Cardiac muscle cell (in vitro differentiated cells and primary cell): ENCODE measurements around the gene CNTFR. TPM values are rescaled to one million over a fixed set of nuclear protein-coding genes. Genes with fewer than 3 reads are reported as not detected.

Experiments
- DNase-seq, 2 donors: peaks; one replicate each; pipeline versions ENCODE4 v3.0.0 to v3.0.0-alpha.2; 2010 to 2017; ENCODE audit warnings: low read depth in 1 of 2, low spot score in 1 of 2
- H3K27ac ChIP-seq: fragments of 200-600 bp; sonication (generic); 2 replicates; pipeline ENCODE4 v1.5.1; 2016
- H3K27me3 ChIP-seq: fragments of 200-600 bp; sonication (generic); 2 replicates; pipeline ENCODE4 v1.6.0; 2016; ENCODE audit warnings: control low read depth
- H3K36me3 ChIP-seq: fragments of 200-600 bp; sonication (generic); 2 replicates; pipeline ENCODE4 v1.5.1; 2016; ENCODE audit warnings: control low read depth
- H3K4me1 ChIP-seq: fragments of 200-600 bp; sonication (generic); 2 replicates; pipeline ENCODE4 v1.8.1; 2017; ENCODE audit warnings: low read depth, mild to moderate bottlenecking, mixed run types
- H3K4me3 ChIP-seq: fragments of 200-600 bp; sonication (generic); 2 replicates; pipeline ENCODE4 v1.5.1; 2016; ENCODE audit warnings: mild to moderate bottlenecking
- H3K9me3 ChIP-seq: fragments of 200-600 bp; sonication (generic); 2 replicates; pipeline ENCODE4 v1.5.1; 2017; ENCODE audit warnings: low read depth, mild to moderate bottlenecking, control low read depth
- polyA plus RNA-seq: library from polyadenylated mRNA; unstranded; fragments of >200 nt; fragmentation: Nextera tagmentation; extraction: Ambion mirVana; gene quantifications from 2 replicates; pipeline ENCODE4 v1.2.1, GENCODE V29; 2016
- total RNA-seq: library from RNA; depleted of rRNA; stranded (reverse); fragments of >200 nt; gene quantifications from 2 replicates; pipeline ENCODE4 v1.2.3, GENCODE V29; 2016
- TF ChIP-seq, protein P1 (sequence below): IDR thresholded peaks from 2 replicates; pipeline ENCODE4 v1.5.1; 2012; ENCODE audit warnings: low read depth, mild to moderate bottlenecking, low read length

The CNTFR gene
- total and polyA plus RNA-seq, 2 experiments from 2014 or later: 15.5 to 29.8 TPM

DNA sequence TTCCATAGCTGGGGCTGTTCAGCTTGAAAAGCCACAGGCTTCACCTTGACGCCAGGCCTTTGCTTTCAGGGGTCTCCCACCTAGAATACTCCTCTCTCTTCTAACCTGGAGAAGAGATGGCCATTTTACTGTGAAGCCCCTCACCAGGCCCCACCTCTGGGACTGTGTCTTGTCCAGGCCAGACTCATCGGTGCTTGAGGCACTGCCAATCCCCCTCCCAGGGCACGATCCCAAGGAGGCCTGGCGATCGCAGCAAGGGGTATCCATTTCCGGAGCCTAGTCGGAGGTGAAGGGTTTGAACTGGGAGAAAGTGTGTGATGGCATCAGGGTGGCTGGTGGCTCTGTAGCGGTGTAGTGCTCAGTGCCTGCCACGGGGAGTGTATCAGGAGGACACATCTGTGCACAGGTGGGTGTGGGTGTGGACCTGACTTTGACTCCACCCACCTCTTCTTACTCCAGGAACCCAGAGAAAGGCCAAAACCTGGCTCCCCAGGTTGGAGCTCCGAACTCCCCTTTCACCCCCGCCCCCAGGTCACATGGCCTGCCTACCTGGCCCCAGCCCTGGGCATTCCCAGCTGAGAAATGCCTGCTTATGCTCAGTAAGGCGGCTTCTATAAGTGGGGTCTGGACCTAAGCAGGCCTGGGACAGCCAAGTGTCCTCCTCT lies 39.4 kb downstream of the CNTFR start:
- no peaks in the 10 kb centered on the region for H3K27me3 ChIP-seq

DNA sequence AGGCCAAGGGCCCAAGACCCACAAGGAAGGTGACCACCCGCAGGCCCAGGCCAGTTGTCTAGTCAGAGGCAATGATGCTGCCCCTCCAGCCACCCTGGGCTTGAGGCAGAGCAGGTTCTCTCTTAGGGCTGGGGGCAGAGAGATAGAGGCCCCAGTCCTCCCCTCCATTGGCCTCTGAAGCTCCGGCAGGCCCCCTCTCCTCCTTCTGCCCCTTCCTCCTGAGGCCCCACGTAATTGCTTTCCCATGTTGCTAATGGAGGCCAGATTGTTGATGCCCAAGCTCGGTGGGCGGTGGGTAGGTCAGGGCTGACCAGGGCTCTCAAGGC lies 40.2 kb downstream of the CNTFR start:
- Histone ChIP-seq H3K27ac (no peak overlapping the region), H3K36me3 (no peaks in the 10 kb centered on the region), H3K27me3 (no peaks in the 10 kb centered on the region), H3K9me3 (no peaks in the 10 kb centered on the region), H3K4me1 (peaks cover 8% of the 10 kb centered on the region), H3K4me3 (no peak overlapping the region)
- DNase-seq: no peak
- TF ChIP-seq, protein P1, sequence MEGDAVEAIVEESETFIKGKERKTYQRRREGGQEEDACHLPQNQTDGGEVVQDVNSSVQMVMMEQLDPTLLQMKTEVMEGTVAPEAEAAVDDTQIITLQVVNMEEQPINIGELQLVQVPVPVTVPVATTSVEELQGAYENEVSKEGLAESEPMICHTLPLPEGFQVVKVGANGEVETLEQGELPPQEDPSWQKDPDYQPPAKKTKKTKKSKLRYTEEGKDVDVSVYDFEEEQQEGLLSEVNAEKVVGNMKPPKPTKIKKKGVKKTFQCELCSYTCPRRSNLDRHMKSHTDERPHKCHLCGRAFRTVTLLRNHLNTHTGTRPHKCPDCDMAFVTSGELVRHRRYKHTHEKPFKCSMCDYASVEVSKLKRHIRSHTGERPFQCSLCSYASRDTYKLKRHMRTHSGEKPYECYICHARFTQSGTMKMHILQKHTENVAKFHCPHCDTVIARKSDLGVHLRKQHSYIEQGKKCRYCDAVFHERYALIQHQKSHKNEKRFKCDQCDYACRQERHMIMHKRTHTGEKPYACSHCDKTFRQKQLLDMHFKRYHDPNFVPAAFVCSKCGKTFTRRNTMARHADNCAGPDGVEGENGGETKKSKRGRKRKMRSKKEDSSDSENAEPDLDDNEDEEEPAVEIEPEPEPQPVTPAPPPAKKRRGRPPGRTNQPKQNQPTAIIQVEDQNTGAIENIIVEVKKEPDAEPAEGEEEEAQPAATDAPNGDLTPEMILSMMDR: no peak

More for the DNA sequence above, 39.4 kb downstream of the CNTFR start:
- TF ChIP-seq, protein P1: no peak
- H3K4me1 ChIP-seq: peaks cover 16% of the 10 kb centered on the region
- H3K9me3 ChIP-seq: no peaks in the 10 kb centered on the region
- H3K36me3 ChIP-seq: no peaks in the 10 kb centered on the region
- DNase-seq: no peak
- H3K4me3 ChIP-seq: no peak overlapping the region
- H3K27ac ChIP-seq: no peak overlapping the region

GRCh38 chr9:34547960-34548611 lies 41.4 kb downstream of the CNTFR start:
- TF ChIP-seq, protein P1: peak; percentile 94
- peak; percentile 76 to 81 for DNase-seq
- no peaks in the 10 kb centered on the region for H3K36me3 ChIP-seq
- no peaks in the 10 kb centered on the region for H3K9me3 ChIP-seq
- no peak overlapping the region for H3K4me3 ChIP-seq
- no peaks in the 10 kb centered on the region for H3K4me1 ChIP-seq
- no peak overlapping the region for H3K27ac ChIP-seq
- H3K27me3 ChIP-seq: no peaks in the 10 kb centered on the region

GRCh38 chr9:34546834-34547827 lies 42.4 kb downstream of the CNTFR start:
- H3K4me3 ChIP-seq: no peak overlapping the region
- DNase-seq: peak; percentile 81 to 88
- no peaks in the 10 kb centered on the region for H3K36me3 ChIP-seq
- TF ChIP-seq, protein P1: peak; percentile 89
- H3K9me3 ChIP-seq: no peaks in the 10 kb centered on the region
- no peak overlapping the region for H3K27ac ChIP-seq
- H3K27me3 ChIP-seq: no peaks in the 10 kb centered on the region
- H3K4me1 ChIP-seq: no peaks in the 10 kb centered on the region

GRCh38 chr9:34546102-34546833 lies 43.3 kb downstream of the CNTFR start:
- Histone ChIP-seq H3K4me1 (no peaks in the 10 kb centered on the region), H3K27me3 (no peaks in the 10 kb centered on the region), H3K4me3 (no peak overlapping the region), H3K9me3 (no peaks in the 10 kb centered on the region), H3K36me3 (no peaks in the 10 kb centered on the region), H3K27ac (no peak overlapping the region)
- TF ChIP-seq, protein P1: no peak
- no peak for DNase-seq
